H1 (cell line): ENCODE data around the gene PSG5. TPM values are rescaled to one million over a fixed set of nuclear protein-coding genes. Genes with fewer than 3 reads are reported as not detected.

Experiments used
- CTCF ChIA-PET: fragments of 300-600 bp; sonication (Branson Sonifier 250); formaldehyde crosslinking; loops from one replicate; lab custom pipeline; 2021; ENCODE audit not compliant: partially characterized antibody; lab: Charles Lee
- POLR2A ChIA-PET: fragments of 300-600 bp; sonication (Branson Sonifier 250); formaldehyde crosslinking; loops from one replicate; lab custom pipeline; 2021; ENCODE audit warnings: inconsistent platforms; ENCODE audit not compliant: partially characterized antibody; lab: Charles Lee
- DNase-seq, 2 experiments: peaks; one replicate each; pipeline versions ENCODE4 v3.0.0 to v3.0.0-alpha.2; 2010 to 2022; ENCODE audit warnings: low spot score in 2 of 2, low read depth in 1 of 2, mixed read lengths in 1 of 2
- FAIRE-seq: peaks from 2 replicates; lab custom pipeline; 2011; peaks lifted over from hg19 to GRCh38; lab: Jason Lieb, UNC
- H2AFZ ChIP-seq: 2 replicates; pipeline ENCODE4 v1.8.1; 2012; ENCODE audit warnings: low read length, inconsistent platforms
- H2AK5ac ChIP-seq: 2 replicates; pipeline ENCODE4 v1.6.1; 2013; ENCODE audit warnings: low read depth, low read length
- H2BK120ac ChIP-seq: replicated peaks from 2 replicates; pipeline ENCODE3; 2013; ENCODE audit warnings: low read depth, low read length, inconsistent platforms
- H2BK12ac ChIP-seq: 2 replicates; pipeline ENCODE4 v1.6.1; 2013; ENCODE audit warnings: low read depth, low read length
- H2BK15ac ChIP-seq: 2 replicates; pipeline ENCODE4 v1.6.1; 2013; ENCODE audit warnings: low read length
- H2BK20ac ChIP-seq: 2 replicates; pipeline ENCODE4 v1.6.1; 2013; ENCODE audit warnings: low read length
- H2BK5ac ChIP-seq: 2 replicates; pipeline ENCODE4 v1.6.1; 2013; ENCODE audit warnings: low read depth, low read length
- H3K14ac ChIP-seq: 2 replicates; pipeline ENCODE4 v1.6.1; 2013; ENCODE audit warnings: inconsistent platforms; ENCODE audit not compliant: insufficient read length
- H3K18ac ChIP-seq: 2 replicates; pipeline ENCODE4 v1.6.1; 2013; ENCODE audit warnings: low read length; ENCODE audit errors: extremely low read depth
- H3K23ac ChIP-seq: 2 replicates; pipeline ENCODE4 v1.6.1; 2013; ENCODE audit warnings: inconsistent platforms; ENCODE audit not compliant: insufficient read length
- H3K23me2 ChIP-seq: 2 replicates; pipeline ENCODE4 v1.6.1; 2013; ENCODE audit warnings: low read depth, low read length
- H3K27ac ChIP-seq: 2 replicates; pipeline ENCODE4 v1.6.1; 2011; ENCODE audit warnings: low read depth, low read length, inconsistent platforms
- H3K27me3 ChIP-seq, 4 experiments: replicated peaks in 1 of 4; 1 replicate in 1 of 4; 2 replicates in 3 of 4; pipeline versions ENCODE4 v1.6.1 to v1.8.1; 2011 to 2013; ENCODE audit warnings: low read length in 3 of 4, mild to moderate bottlenecking in 3 of 4, inconsistent platforms in 2 of 4, mixed read lengths in 2 of 4, moderate library complexity in 1 of 4; ENCODE audit not compliant: control insufficient read depth in 3 of 4, insufficient read depth in 3 of 4; ENCODE audit errors: extremely low read depth in 1 of 4
- H3K36me3 ChIP-seq, 4 experiments: 2 replicates each; pipeline versions ENCODE4 v1.6.1 to v1.8.1; 2011 to 2013; ENCODE audit warnings: mild to moderate bottlenecking in 4 of 4, low read length in 3 of 4, moderate library complexity in 2 of 4, control low read depth in 1 of 4, inconsistent platforms in 1 of 4; ENCODE audit not compliant: insufficient read depth in 4 of 4, control insufficient read depth in 2 of 4
- H3K4ac ChIP-seq: replicated peaks from 2 replicates; pipeline ENCODE3; 2013; ENCODE audit warnings: low read length, low read depth, mixed read lengths, inconsistent platforms; ENCODE audit not compliant: insufficient read length
- H3K4me1 ChIP-seq, 4 experiments: replicated peaks in 1 of 4; 1 replicate in 1 of 4; 2 replicates in 3 of 4; pipeline versions ENCODE4 v1.6.1 to v1.8.1; 2011 to 2013; ENCODE audit warnings: low read length in 3 of 4, inconsistent platforms in 2 of 4, mixed read lengths in 1 of 4; ENCODE audit not compliant: insufficient read depth in 4 of 4, control insufficient read depth in 3 of 4
- H3K4me2 ChIP-seq, 2 experiments: 2 replicates each; pipeline versions ENCODE4 v1.6.1 to v1.8.1; 2011 to 2013; ENCODE audit warnings: low read depth in 2 of 2, low read length in 2 of 2, control low read depth in 1 of 2, inconsistent platforms in 1 of 2, mild to moderate bottlenecking in 1 of 2; ENCODE audit not compliant: insufficient read depth in 1 of 2
- H3K4me3 ChIP-seq, 4 experiments: fragments of 200-600, 300-600 bp in 1 of 4; sonication (generic), shearing (Covaris generic), sonication (Bioruptor Twin) in 1 of 4; 2 replicates each; pipeline versions ENCODE4 v1.5.1 to v1.8.1; 2011 to 2016; ENCODE audit warnings: low read length in 4 of 4, low read depth in 3 of 4, control low read depth in 2 of 4, inconsistent platforms in 2 of 4, mild to moderate bottlenecking in 2 of 4, mixed read lengths in 1 of 4, moderate library complexity in 1 of 4; ENCODE audit not compliant: insufficient read depth in 2 of 4; ENCODE audit errors: extremely low read depth in 1 of 4
- H3K56ac ChIP-seq: replicated peaks from 2 replicates; pipeline ENCODE3; 2013; ENCODE audit warnings: low read depth, mild to moderate bottlenecking, mixed read lengths, low read length, inconsistent platforms; ENCODE audit not compliant: insufficient read length
- H3K79me1 ChIP-seq: 2 replicates; pipeline ENCODE4 v1.6.1; 2013; ENCODE audit warnings: low read depth, low read length, control low read depth
- H3K79me2 ChIP-seq, 2 experiments: 2 replicates each; pipeline versions ENCODE4 v1.6.1 to v1.8.1; 2012 to 2013; ENCODE audit warnings: low read length in 2 of 2, mild to moderate bottlenecking in 2 of 2, inconsistent platforms in 1 of 2; ENCODE audit not compliant: insufficient read depth in 2 of 2, control insufficient read depth in 1 of 2
- H3K9ac ChIP-seq, 4 experiments: replicated peaks in 1 of 4; 1 replicate in 1 of 4; 2 replicates in 3 of 4; pipeline versions ENCODE4 v1.6.1 to v1.8.1; 2011 to 2013; ENCODE audit warnings: low read depth in 3 of 4, low read length in 3 of 4, control low read depth in 2 of 4, mild to moderate bottlenecking in 2 of 4, moderate library complexity in 2 of 4, inconsistent platforms in 1 of 4; ENCODE audit errors: extremely low read depth in 1 of 4
- H3K9me3 ChIP-seq, 2 experiments: 2 replicates each; pipeline versions ENCODE4 v1.6.1 to v1.8.1; 2012 to 2013; ENCODE audit warnings: mild to moderate bottlenecking in 2 of 2, moderate library complexity in 2 of 2, control low read depth in 1 of 2, inconsistent platforms in 1 of 2, low read depth in 1 of 2, low read length in 1 of 2, mixed read lengths in 1 of 2; ENCODE audit not compliant: insufficient read depth in 2 of 2
- H4K20me1 ChIP-seq, 2 experiments: replicated peaks in 1 of 2; 2 replicates each; pipeline versions ENCODE3 to v1.8.1; 2011 to 2013; ENCODE audit warnings: inconsistent platforms in 2 of 2, low read length in 2 of 2, mild to moderate bottlenecking in 1 of 2; ENCODE audit not compliant: insufficient read depth in 2 of 2, control insufficient read depth in 1 of 2
- H4K5ac ChIP-seq: 2 replicates; pipeline ENCODE4 v1.6.1; 2013; ENCODE audit warnings: low read length, low read depth, mixed read lengths, inconsistent platforms; ENCODE audit not compliant: insufficient read length
- H4K8ac ChIP-seq: 2 replicates; pipeline ENCODE4 v1.8.0; 2013; ENCODE audit warnings: mild to moderate bottlenecking, moderate library complexity, low read length, inconsistent platforms; ENCODE audit not compliant: insufficient read depth; ENCODE audit errors: extremely low read depth
- H4K91ac ChIP-seq: replicated peaks from 2 replicates; pipeline ENCODE3; 2013; ENCODE audit warnings: low read length, mixed read lengths, inconsistent platforms; ENCODE audit not compliant: insufficient read length
- EP300 ChIP-seq, 2 experiments: IDR thresholded peaks; 1 replicate in 1 of 2; 2 replicates in 1 of 2; pipeline ENCODE4 v1.6.1; 2011 to 2012; ENCODE audit warnings: low read depth in 2 of 2, low read length in 2 of 2, mild to moderate bottlenecking in 2 of 2, borderline replicate concordance in 1 of 2, inconsistent platforms in 1 of 2, moderate library complexity in 1 of 2
- EZH2 ChIP-seq: fragments of 200-600 bp; sonication (generic); IDR thresholded peaks from 2 replicates; pipeline ENCODE4 v1.7.1; 2012; ENCODE audit warnings: low read depth, mild to moderate bottlenecking, moderate library complexity, low read length, inconsistent platforms; ENCODE audit not compliant: severe bottlenecking
- FOSL1 ChIP-seq: IDR thresholded peaks from 2 replicates; pipeline ENCODE4 v1.6.1; 2011; ENCODE audit warnings: mild to moderate bottlenecking, low read depth, low read length, moderate library complexity; ENCODE audit not compliant: insufficient read depth
- KDM5A ChIP-seq: fragments of 200-600 bp; IDR thresholded peaks from 2 replicates; pipeline ENCODE4 v1.7.1; 2012; ENCODE audit warnings: mild to moderate bottlenecking, low read length, inconsistent platforms, mixed read lengths
- RNF2 ChIP-seq: fragments of 200-900, 300-1000 bp; sonication (generic); IDR thresholded peaks from 2 replicates; pipeline ENCODE4 v1.7.1; 2016; ENCODE audit warnings: borderline replicate concordance, low read depth, mild to moderate bottlenecking, antibody characterized with exemption, low read length; ENCODE audit not compliant: poor library complexity, severe bottlenecking; ENCODE audit errors: missing control alignments
- SAP30 ChIP-seq: fragments of 300-600 bp; sonication (generic); IDR thresholded peaks from 2 replicates; pipeline ENCODE4 v1.7.1; 2012; ENCODE audit warnings: low read length, moderate library complexity, mild to moderate bottlenecking, inconsistent platforms; ENCODE audit not compliant: insufficient read depth, insufficient replicate concordance
- SIN3A ChIP-seq, 2 experiments: IDR thresholded peaks in 1 of 2; conservative IDR thresholded peaks in 1 of 2; 2 replicates each; pipeline ENCODE4 v1.6.1; 2011 to 2012; ENCODE audit warnings: low read length in 2 of 2, improper control_type of control experiment in 1 of 2, low read depth in 1 of 2, mild to moderate bottlenecking in 1 of 2
- SIRT6 ChIP-seq: IDR thresholded peaks from one replicate; pipeline ENCODE4 v1.7.1; 2012; ENCODE audit warnings: low read length, inconsistent platforms
- WGBS, 2 experiments: shearing (Covaris generic) in 1 of 2; methylation state at CpG; one replicate each; pipeline versions ENCODE4 v1.1.6 to v1.1.7; 2013 to 2015; ENCODE audit warnings: low lambda C conversion rate in 2 of 2, mixed read lengths in 2 of 2, inconsistent platforms in 1 of 2, low coverage in 1 of 2, missing lambda C conversion rate in 1 of 2; ENCODE audit not compliant: insufficient replicate concordance in 2 of 2, insufficient coverage in 1 of 2, insufficient read length in 1 of 2; ENCODE audit errors: extremely low coverage in 1 of 2, missing lambda C conversion rate in 1 of 2; 5-methylcytosine and 5-hydroxymethylcytosine counted together
- polyA plus RNA-seq, 7 experiments: library from polyadenylated mRNA; depleted of rRNA in 3 of 7; stranded (reverse) in 5 of 7; unstranded in 2 of 7; fragments of >200 nt in 5 of 7; fragments of 200-250 nt in 2 of 7; gene quantifications; 1 replicate in 5 of 7; 2 replicates in 1 of 7; 4 replicates in 1 of 7; pipeline versions ENCODE4 v1.2.1 to v1.2.3, GENCODE V29; 2011 to 2013; ENCODE audit warnings: missing spikeins in 2 of 7, mixed read lengths in 2 of 7
- total RNA-seq: library from RNA; stranded (reverse); fragmentation: NEBNext Ultra II Directional; extraction: Animal tissue kit (Norgen Biotek cat#: 25700); gene quantifications from 2 replicates; pipeline ENCODE4 v1.2.1, GENCODE V29; 2021
- TF ChIP-seq, protein P1 (sequence below): IDR thresholded peaks from 2 replicates; pipeline ENCODE4 v1.6.1; 2012; ENCODE audit warnings: inconsistent platforms
- TF ChIP-seq, protein P2 (sequence below), 3 experiments: IDR thresholded peaks; 1 replicate in 2 of 3; 2 replicates in 1 of 3; pipeline versions ENCODE4 v1.5.1 to v1.6.1; 2011; ENCODE audit warnings: low read length in 3 of 3, mild to moderate bottlenecking in 3 of 3, inconsistent platforms in 2 of 3, low read depth in 1 of 3, moderate library complexity in 1 of 3; ENCODE audit not compliant: insufficient read depth in 1 of 3; ENCODE audit errors: control extremely low read depth in 1 of 3

PSG5 gene
- total and polyA plus RNA-seq, 2 of the 8 experiments (the other 6 are each of a cell fraction or from before 2014, with no cell fraction given), result not detected

DNA sequence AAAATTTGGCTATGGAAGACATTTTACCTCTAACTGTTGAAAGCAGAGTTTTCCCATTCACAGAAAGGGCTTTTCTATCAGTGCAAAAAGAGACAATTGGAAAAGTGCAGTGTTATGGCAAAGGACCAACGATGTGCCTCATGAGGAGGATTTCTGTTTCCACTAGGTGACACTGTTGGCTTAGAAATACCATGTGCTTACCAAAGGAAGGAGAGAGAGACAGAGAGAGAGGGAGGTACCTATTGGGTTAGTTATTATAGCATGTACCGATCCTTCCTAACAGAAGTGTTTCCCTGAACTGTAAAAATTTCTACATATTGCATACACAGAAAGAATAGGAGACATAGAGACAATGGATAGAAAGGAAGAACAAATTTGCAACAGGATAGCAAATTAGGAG lies 43.0 kb upstream of the PSG5 start:
- Histone ChIP-seq H3K36me3 (no peaks in the 10 kb centered on the region), H2BK15ac (no peak overlapping the region), H2BK5ac (no peak overlapping the region), H4K5ac (no peak overlapping the region), H2AK5ac (no peak overlapping the region), H4K91ac (no peak overlapping the region), H3K4me2 (no peak overlapping the region), H3K9ac (no peak overlapping the region), H3K18ac (no peak overlapping the region), H3K79me1 (no peaks in the 10 kb centered on the region), H3K14ac (no peak overlapping the region), H2AFZ (no peak overlapping the region), H2BK120ac (no peak overlapping the region), H4K8ac (no peak overlapping the region), H3K56ac (no peak overlapping the region), H2BK12ac (no peak overlapping the region), H3K4me3 (no peak overlapping the region), H3K79me2 (no peaks in the 10 kb centered on the region), H3K9me3 (peaks cover 19 to 38% of the 10 kb centered on the region in 2 experiments; a peak in 3 of 4 replicates), H3K4me1 (no peaks in the 10 kb centered on the region), H2BK20ac (no peak overlapping the region), H3K27me3 (no peaks in the 10 kb centered on the region), H3K23me2 (no peaks in the 10 kb centered on the region), H3K4ac (no peak overlapping the region), H4K20me1 (no peaks in the 10 kb centered on the region), H3K27ac (no peak overlapping the region), H3K23ac (no peak overlapping the region)
- no peak for FAIRE-seq
- 78% methylated on average over 2 of the region's 2 CpGs; no CpG with 5 or more reads in 1 of the 2 experiments for WGBS, 2 experiments
- no peak for DNase-seq
- ChIA-PET POLR2A (no interaction called here), CTCF (no interaction called here)
- no peak for TF ChIP-seq FOSL1
- no peak for TF ChIP-seq SIRT6
- no peak for TF ChIP-seq EZH2
- no peak for TF ChIP-seq RNF2
- no peak for TF ChIP-seq EP300 (IDR thresholded peaks at IDR 0.05; ENCODE audit: borderline replicate concordance in 1 of 2, low read depth in 2 of 2, low read length in 2 of 2)
- no peak for TF ChIP-seq SAP30
- TF ChIP-seq KDM5A, result no peak
- no peak for TF ChIP-seq SIN3A (conservative IDR thresholded peaks at IDR 0.05 in 1 of 2, IDR thresholded peaks at IDR 0.05 in 1 of 2; ENCODE audit: low read depth in 1 of 2, low read length in 2 of 2)
- TF ChIP-seq, protein P1, sequence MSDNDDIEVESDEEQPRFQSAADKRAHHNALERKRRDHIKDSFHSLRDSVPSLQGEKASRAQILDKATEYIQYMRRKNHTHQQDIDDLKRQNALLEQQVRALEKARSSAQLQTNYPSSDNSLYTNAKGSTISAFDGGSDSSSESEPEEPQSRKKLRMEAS, result no peak
- TF ChIP-seq, protein P2, sequence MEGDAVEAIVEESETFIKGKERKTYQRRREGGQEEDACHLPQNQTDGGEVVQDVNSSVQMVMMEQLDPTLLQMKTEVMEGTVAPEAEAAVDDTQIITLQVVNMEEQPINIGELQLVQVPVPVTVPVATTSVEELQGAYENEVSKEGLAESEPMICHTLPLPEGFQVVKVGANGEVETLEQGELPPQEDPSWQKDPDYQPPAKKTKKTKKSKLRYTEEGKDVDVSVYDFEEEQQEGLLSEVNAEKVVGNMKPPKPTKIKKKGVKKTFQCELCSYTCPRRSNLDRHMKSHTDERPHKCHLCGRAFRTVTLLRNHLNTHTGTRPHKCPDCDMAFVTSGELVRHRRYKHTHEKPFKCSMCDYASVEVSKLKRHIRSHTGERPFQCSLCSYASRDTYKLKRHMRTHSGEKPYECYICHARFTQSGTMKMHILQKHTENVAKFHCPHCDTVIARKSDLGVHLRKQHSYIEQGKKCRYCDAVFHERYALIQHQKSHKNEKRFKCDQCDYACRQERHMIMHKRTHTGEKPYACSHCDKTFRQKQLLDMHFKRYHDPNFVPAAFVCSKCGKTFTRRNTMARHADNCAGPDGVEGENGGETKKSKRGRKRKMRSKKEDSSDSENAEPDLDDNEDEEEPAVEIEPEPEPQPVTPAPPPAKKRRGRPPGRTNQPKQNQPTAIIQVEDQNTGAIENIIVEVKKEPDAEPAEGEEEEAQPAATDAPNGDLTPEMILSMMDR (IDR thresholded peaks at IDR 0.05; ENCODE audit: control extremely low read depth in 1 of 3, insufficient read depth in 1 of 3, low read depth in 1 of 3, low read length in 3 of 3), result 0 out of 4 replicates have a peak, but pooled peaks of 1 of the 3 experiments have one; percentile 6
